ENCODE data around the gene AGPAT1. TPM values are rescaled to one million over a fixed set of nuclear protein-coding genes. Genes with fewer than 3 reads are reported as not detected.

Gene AGPAT1
- total and polyA plus RNA-seq, 10 of the 15 experiments (the other 5 are each of a cell fraction or from before 2014, with no cell fraction given), result 13.9 to 39.5 (median 24.7) TPM

DNA sequence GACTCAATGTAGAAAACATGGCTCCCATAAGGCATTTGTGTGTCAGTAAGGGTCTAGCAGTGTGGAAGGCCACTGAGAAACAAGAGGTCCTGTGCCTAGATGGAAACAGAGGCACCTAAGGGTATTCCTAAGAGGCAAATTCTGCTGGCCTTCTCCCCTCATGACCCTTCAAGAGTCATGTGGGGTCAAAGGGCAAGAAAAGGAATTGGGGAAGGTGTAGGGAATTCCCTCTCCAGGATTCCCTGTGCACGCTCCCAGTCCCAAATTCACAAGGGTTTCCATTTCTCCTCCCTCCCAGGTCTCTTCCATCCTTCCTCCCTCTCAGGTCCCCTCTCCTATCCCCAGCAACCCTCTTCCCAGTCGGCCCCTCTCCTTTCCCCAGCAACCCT lies 568 bp downstream of the AGPAT1 start (continued):
- TF ChIP-seq, protein P1, sequence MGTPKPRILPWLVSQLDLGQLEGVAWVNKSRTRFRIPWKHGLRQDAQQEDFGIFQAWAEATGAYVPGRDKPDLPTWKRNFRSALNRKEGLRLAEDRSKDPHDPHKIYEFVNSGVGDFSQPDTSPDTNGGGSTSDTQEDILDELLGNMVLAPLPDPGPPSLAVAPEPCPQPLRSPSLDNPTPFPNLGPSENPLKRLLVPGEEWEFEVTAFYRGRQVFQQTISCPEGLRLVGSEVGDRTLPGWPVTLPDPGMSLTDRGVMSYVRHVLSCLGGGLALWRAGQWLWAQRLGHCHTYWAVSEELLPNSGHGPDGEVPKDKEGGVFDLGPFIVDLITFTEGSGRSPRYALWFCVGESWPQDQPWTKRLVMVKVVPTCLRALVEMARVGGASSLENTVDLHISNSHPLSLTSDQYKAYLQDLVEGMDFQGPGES (IDR thresholded peaks at IDR 0.05), result no peak
- TF ChIP-seq WRNIP1 (IDR thresholded peaks at IDR 0.05; ENCODE audit: borderline replicate concordance, low read depth, low read length), result no peak
- no peak for TF ChIP-seq NFYB (IDR thresholded peaks at IDR 0.05; ENCODE audit: insufficient read depth, low read depth, low read length)

DNA sequence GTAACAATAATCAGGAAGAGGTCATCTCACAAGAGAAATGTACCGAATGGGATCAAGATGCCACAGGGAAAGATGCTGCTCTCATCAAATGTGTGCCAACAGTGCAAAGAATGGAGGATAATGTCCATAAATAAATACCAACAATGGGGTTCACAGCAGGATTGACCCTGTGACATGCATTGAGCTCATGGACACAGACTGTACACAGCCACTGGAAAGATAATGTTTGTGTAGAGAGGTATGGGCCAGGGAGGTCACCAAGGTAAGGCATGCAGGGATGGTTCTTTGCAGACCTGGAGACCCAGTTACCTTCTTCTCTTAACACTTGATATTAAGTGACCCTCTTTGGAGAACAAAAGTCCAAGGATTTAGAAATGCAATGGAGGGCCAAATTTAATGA lies 1.5 kb downstream of the AGPAT1 start:
- Histone ChIP-seq H3K36me3 (ENCODE audit: control insufficient read depth in 2 of 2, insufficient read depth in 2 of 2, low read length in 1 of 2) (no peaks in the 10 kb centered on the region), H3K9ac (ENCODE audit: control insufficient read depth, insufficient read depth, low read length) (no peak overlapping the region), H3K4me2 (ENCODE audit: control insufficient read depth, insufficient read depth) (peak overlapping the region; percentile 68), H3K79me2 (ENCODE audit: control insufficient read depth, insufficient read depth, low read length) (peaks cover 21% of the 10 kb centered on the region), H2AFZ (ENCODE audit: control insufficient read depth, low read depth, low read length) (no peak overlapping the region), H4K20me1 (ENCODE audit: control insufficient read depth, insufficient read depth) (no peaks in the 10 kb centered on the region), H3K27me3 (replicated peaks in 1 of 2; ENCODE audit: control insufficient read depth in 2 of 2, insufficient read depth in 2 of 2, low read length in 1 of 2) (no peaks in the 10 kb centered on the region), H3K4me3 (no peak overlapping the region), H3K9me3 (replicated peaks; ENCODE audit: control insufficient read depth, insufficient read depth, low read length) (no peaks in the 10 kb centered on the region), H3K27ac (ENCODE audit: control insufficient read depth, insufficient read depth) (no peak overlapping the region), H3K4me1 (ENCODE audit: control insufficient read depth, insufficient read depth, low read length) (peaks cover 10% of the 10 kb centered on the region)
- POLR2A ChIA-PET, result interaction anchor here (1.5 kb wide), 1 partner anchor 46 kb away, joined by 6 read pairs; the partner anchor contains the start of gene ATF6B
- intact Hi-C loops (cut with micrococcal nuclease; ENCODE audit: unreplicated experiment), result no loop called here
- SMC1A ChIA-PET (ENCODE audit: uncharacterized antibody, unreplicated experiment), result no interaction called here
- FAIRE-seq (no peak), DNase-seq (ENCODE audit: low read depth, low spot score) (no peak), ATAC-seq (no peak)
- RAD21 ChIA-PET (ENCODE audit: unreplicated experiment), result no interaction called here
- no TSS peak for BruUV-seq (replicated peaks)
- in situ Hi-C loops (cut with MboI), result no loop called here
- CTCF ChIA-PET, result no interaction called here
- 100% methylated on average over 1 of the region's 1 CpG for WGBS (ENCODE audit: insufficient coverage, insufficient replicate concordance, low lambda C conversion rate, missing lambda C conversion rate)
- TF ChIP-seq ZNF24 (IDR thresholded peaks at IDR 0.05) (no peak), RB1 (IDR thresholded peaks at IDR 0.05; ENCODE audit: borderline replicate concordance) (no peak), ZSCAN29 (IDR thresholded peaks at IDR 0.05) (no peak), ZZZ3 (IDR thresholded peaks at IDR 0.05; ENCODE audit: control insufficient read depth, insufficient read length, low read depth) (no peak), STAT3 (IDR thresholded peaks at IDR 0.05; ENCODE audit: low read depth, low read length) (no peak), GATAD2B (conservative IDR thresholded peaks at IDR 0.05; ENCODE audit: low read depth) (no peak), CBFB (IDR thresholded peaks at IDR 0.05; ENCODE audit: low read depth) (no peak), POLR2AphosphoS2 (IDR thresholded peaks at IDR 0.05; ENCODE audit: low read depth, low read length) (no peak), MEF2A (IDR thresholded peaks at IDR 0.05; ENCODE audit: insufficient read depth, low read depth, low read length) (no peak)
- TF ChIP-seq, protein P2, sequence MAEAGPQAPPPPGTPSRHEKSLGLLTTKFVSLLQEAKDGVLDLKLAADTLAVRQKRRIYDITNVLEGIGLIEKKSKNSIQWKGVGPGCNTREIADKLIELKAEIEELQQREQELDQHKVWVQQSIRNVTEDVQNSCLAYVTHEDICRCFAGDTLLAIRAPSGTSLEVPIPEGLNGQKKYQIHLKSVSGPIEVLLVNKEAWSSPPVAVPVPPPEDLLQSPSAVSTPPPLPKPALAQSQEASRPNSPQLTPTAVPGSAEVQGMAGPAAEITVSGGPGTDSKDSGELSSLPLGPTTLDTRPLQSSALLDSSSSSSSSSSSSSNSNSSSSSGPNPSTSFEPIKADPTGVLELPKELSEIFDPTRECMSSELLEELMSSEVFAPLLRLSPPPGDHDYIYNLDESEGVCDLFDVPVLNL (IDR thresholded peaks at IDR 0.05; ENCODE audit: low read depth, low read length), result no peak
- TF ChIP-seq, protein P3, sequence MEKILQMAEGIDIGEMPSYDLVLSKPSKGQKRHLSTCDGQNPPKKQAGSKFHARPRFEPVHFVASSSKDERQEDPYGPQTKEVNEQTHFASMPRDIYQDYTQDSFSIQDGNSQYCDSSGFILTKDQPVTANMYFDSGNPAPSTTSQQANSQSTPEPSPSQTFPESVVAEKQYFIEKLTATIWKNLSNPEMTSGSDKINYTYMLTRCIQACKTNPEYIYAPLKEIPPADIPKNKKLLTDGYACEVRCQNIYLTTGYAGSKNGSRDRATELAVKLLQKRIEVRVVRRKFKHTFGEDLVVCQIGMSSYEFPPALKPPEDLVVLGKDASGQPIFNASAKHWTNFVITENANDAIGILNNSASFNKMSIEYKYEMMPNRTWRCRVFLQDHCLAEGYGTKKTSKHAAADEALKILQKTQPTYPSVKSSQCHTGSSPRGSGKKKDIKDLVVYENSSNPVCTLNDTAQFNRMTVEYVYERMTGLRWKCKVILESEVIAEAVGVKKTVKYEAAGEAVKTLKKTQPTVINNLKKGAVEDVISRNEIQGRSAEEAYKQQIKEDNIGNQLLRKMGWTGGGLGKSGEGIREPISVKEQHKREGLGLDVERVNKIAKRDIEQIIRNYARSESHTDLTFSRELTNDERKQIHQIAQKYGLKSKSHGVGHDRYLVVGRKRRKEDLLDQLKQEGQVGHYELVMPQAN (conservative IDR thresholded peaks at IDR 0.05), result no peak
- TF ChIP-seq, protein P4, sequence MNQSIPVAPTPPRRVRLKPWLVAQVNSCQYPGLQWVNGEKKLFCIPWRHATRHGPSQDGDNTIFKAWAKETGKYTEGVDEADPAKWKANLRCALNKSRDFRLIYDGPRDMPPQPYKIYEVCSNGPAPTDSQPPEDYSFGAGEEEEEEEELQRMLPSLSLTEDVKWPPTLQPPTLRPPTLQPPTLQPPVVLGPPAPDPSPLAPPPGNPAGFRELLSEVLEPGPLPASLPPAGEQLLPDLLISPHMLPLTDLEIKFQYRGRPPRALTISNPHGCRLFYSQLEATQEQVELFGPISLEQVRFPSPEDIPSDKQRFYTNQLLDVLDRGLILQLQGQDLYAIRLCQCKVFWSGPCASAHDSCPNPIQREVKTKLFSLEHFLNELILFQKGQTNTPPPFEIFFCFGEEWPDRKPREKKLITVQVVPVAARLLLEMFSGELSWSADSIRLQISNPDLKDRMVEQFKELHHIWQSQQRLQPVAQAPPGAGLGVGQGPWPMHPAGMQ (IDR thresholded peaks at IDR 0.05; ENCODE audit: borderline replicate concordance), result no peak
- TF ChIP-seq, protein P5, sequence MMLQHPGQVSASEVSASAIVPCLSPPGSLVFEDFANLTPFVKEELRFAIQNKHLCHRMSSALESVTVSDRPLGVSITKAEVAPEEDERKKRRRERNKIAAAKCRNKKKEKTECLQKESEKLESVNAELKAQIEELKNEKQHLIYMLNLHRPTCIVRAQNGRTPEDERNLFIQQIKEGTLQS (IDR thresholded peaks at IDR 0.05; ENCODE audit: borderline replicate concordance, extremely low read depth, low read depth, low read length), result no peak
- TF ChIP-seq, protein P6, sequence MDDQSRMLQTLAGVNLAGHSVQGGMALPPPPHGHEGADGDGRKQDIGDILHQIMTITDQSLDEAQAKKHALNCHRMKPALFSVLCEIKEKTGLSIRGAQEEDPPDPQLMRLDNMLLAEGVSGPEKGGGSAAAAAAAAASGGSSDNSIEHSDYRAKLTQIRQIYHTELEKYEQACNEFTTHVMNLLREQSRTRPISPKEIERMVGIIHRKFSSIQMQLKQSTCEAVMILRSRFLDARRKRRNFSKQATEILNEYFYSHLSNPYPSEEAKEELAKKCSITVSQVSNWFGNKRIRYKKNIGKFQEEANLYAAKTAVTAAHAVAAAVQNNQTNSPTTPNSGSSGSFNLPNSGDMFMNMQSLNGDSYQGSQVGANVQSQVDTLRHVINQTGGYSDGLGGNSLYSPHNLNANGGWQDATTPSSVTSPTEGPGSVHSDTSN (IDR thresholded peaks at IDR 0.05; ENCODE audit: insufficient replicate concordance, low read depth, low read length), result no peak

All from GM12878 (cell line).